ENCODE data around the gene LRG1.

The LRG1 gene

DNA sequence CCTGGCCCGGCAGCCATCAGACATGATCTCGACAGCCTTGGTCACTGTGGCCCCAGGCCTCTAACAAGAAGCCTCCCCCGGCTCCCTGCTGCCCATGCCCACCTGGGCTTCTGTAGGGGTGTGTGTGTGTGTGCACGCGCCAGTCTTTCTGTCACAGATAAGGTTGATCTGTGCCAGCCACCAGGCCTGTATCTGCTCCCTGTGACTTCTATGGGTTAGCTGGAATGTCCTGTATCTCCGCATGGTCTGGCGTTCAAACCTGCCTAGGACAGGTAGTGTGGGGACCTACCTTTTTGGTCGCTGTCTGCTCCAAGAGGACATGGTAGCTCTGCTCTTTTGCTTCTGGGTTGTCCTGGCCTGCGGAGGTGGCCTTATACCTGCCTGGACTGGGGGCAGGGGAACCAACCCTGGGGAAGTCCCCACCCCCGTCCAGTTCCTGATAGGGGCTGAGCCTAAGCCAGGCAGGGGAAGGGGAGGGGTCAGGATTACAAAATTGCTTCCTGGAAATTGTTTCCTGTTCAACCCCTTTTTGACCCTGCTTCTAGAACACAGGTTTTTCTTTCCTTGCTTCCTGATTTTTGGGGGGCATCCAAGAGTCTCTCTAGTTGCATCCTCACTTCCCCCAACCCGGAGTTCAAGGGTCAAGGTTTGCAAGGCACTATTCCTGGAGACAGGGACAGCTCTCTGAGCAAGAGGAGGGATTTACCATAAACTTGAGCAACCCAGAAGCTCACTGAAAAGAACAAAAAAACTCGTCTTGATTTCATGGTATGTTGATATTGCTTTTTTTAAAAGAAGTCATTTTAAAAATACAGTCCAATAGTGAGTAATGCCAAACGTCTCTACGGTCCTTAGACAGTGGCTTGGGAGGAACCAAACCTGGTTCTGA is at the start of gene LRG1:
Gene LRG1 (minus strand): TSS at position 344 of the 889 bp plus-strand sequence. CDS start 23 bp downstream, at position 321.
- DNase-seq: no peak

- no peak for DNase-seq
Measured at GRCh38 chr19:4588291-4588761, 48.5 kb upstream of the LRG1 start.

- DNase-seq: no peak
Measured at GRCh38 chr19:4587527-4587926, 47.7 kb upstream of the LRG1 start.

DNA sequence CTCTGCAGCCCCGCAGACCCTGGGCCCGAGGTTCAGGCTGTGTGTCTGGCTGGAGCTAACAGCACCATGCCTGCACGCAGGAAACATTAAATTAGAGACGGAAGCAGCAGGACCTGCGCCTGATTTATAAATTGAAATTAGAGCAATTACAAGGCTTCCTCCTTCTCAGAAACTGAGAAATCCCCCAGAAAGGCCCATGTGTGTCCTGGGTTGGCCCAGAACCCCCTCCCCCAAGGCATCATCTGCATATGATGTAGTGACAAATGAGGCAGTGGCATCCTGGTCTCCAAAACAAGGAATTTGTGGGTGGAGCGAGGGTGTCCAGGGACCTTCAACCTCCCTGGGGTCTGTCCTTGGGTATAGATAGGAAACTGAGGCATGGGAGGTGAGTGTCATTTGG is 46.9 kb upstream of the LRG1 start:
- no peak for DNase-seq

DNA sequence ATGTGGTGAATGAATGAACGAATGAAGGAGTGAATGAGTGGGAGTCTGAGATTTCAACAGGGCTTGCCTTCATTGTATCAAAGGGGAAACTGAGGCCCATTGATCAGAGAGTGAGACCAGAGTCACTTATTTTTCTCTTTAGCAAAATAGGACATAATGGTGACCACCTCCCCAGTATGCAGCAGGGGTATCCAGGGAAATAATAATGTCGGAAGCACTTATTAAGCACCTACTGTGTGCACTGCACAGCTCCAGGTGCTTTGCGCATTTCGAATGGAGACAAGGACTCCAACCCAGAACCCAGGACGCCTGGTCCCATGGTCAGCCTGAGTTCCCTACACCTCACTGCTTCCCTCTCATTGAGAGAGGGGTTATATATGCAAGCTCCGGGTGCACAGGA is 46.4 kb upstream of the LRG1 start:
- DNase-seq: no peak

GRCh38 chr19:4585556-4585955 is 45.7 kb upstream of the LRG1 start:
- no peak for DNase-seq

DNA sequence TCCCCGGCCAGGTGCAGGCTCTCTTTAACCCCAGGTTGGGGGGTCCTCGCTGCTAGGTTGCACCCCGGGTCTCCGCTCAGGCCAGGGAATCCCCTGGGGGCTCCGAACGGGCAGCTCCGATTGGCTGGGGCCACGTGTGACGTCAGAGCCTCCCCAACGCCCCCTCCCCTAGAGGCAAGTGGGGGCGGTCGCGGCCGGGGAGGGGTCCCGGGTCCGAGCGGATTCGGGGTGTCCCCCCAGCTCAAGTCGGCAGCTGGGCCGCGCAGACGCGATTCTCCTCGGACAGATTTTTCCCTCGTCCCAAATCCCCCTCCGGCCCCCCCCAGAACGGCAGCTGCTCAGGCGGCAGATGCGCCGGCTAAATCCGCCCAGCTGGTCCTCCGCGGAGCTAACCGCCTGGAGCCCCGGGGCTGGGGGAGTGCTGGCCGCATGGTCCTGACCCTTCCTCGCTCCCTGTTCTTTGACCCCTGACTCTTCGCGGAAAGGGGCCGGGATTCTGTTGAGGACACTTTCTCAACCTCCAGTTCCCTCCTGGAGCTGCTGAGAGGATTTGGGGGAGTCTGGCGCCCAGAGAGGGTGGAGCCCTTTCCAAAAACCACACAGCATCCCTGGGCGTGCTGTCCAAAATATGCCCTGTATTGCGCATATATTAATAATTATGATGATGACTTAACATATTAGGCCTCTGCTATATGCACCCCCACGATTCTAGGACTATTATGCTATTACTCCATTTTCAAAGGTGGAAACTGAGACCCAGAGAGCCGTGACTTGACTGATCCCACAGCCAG is 45.0 kb upstream of the LRG1 start:
- DNase-seq: no peak

DNA sequence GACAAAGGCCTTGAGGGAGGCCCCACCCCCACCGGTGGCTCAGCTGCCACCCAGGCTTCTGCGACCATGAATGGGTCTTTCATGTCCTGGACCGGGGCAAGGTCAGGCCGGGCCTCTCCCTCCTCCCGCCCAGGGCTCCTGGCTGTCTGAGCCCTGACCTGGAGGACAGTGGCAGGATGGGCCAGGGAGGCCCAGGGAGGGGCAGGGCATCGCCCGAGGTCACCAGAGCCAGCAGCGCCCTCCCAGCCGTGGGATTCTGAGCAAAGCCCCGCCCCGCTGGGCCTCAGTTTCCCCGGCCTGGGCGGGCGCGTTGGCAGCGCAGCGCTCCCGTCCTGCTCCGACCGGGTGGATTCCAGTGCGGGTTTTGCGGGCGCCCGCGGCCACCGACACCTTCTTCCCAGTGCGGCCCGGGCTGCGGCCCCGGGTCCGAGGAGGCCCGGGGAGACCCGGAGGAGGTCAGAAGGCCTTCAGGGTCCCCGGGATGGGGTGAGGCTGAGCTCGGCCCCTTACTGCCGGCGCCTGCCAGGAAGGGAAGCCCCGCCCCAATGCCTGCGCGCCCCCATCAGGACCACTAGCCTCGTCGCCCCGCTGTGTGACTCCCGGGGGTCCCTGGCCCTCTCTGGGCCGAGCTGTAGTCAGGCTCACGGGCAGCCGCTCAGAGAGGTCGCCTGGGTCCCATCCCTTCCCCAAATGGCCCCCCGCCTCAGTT is 44.3 kb upstream of the LRG1 start:
- DNase-seq: no peak

DNA sequence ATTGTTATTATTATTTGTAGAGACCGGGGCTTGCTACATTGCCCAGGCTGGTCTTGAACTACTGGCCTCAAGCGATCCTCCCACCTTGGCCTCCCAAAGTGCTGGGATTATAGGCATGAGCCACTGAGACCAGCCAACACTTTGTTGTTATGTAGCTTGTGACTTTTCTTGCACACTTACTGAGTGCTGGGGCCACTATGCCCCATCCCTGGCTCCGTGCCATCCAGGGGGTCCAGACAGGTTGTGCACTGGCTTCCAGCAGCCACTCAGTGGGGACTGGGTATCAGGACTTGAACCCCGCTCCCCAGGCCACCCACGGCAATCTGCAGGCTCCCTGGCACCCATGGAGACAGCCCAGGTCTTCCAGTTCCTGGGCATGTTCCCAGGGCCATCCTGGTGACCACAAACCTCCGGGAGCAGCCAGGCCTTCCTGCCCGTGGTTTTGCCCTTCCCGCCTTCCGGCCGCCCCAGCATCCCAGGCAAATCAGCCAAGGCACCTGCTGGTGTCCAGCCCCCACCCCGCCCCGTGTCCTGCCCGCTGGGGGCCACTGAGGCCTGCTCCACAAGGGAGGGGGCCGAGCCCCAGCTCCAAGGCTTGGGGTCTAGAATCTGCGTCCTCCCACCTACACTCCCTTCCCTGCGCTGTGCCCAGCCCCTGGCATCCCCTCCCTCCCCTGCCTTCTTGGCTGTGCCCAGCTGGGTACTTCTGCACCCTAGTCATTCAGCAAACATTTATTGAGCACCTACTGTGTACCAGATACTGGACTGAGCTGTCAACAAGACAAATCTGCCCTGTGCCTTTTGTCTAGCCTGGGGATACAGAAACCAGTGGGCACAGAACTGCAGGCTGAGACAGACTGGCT is 43.4 kb upstream of the LRG1 start:
- DNase-seq: no peak

DNA sequence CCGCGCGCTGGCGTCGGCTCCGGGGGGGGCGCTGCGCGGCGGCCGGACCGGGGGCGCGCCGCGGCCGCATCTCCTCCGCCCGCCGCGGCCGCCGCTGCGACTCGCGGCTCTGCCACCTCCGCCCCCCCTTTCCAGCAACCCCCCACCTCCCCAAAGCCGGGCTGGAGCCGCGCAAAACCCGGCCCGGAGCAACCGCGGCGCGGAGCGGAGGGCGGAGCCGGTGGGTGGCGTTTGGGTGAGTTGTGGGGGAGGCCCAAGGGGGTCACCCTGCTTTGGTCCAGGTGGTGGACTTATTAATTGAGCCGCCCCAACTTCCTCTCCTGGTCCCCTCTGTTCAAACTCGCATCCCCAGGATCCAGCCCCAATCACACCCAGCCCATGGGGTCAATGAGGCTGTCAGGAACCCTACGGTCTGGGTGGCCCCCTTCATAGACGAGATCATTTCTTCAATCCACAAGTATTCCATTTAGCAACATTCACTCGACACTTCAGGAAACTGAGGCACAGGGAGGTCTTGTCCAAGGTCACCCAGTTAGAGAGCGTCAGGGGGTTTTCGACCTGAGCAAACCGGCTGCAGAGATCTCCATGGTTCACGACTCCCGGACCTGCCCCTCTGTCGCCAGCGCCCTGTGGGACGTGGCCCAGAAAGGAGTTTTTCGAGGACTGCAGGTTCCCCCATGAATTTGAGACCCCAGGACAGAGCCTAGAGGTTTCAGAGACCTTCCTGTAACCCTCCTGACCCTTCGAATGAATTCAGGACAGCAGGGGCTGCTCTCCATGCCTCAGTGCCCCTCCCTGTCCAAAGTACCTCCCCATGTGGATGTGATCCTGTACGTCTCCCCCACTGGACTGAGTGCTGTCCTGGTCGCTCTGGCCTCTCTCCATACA is 42.1 kb upstream of the LRG1 start:
- DNase-seq: no peak

DNA sequence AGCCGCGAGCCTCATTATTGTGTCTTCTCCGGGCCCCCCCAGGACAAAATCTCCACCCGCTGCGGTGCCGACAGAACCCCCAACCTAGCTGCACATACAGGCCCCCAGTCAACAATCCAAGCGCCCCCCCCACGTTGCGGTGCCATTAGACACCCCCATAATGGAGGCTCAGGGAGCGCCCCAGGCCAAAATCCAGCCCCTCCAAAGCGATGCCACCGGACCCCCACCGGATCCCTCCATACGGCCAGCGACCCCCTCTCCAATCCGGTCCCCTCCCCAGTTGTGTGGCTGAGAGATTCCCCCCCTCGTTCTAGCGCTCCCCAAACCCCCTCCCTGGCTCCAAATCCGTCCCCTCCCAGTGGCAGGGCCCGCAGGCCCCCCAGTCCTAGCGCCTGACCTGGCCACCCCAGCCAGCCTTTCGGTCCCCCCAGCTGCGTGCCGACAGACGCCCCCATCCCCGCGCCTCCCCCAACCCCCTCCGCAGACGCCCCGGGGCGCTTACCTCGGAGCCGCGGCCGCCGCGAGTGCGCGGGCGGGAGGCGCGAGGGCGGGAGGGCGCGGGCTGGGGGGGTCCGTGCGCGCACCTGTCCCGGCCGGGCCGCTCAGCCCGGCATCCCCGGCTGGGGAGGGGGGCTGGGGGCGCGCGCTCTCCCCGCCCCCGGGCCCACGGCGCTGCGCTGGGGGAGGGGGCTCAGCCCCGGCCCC is 41.3 kb upstream of the LRG1 start:
- no peak for DNase-seq

- no peak for DNase-seq
Measured at GRCh38 chr19:4580021-4580901, 40.4 kb upstream of the LRG1 start.

DNA sequence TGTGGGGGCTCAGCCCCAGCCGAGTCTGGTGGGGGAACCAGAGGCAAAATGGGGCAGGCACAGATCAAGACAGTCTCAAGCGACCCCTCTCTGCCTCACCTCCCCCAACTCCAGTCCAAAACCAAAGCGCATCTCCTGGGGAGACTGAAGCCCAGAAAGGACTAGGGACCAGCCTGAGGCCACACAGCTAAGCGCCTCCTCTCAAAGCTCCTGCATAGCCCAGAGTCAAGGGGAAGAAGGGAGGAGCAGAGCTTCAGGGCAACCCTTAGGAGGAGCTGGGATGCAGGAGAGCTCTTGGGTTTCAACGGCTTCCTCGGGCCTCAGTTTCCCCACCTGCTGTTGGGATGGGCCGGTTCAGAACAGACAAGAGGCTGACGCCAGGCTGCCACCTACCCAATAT is 39.6 kb upstream of the LRG1 start:
- no peak for DNase-seq

GRCh38 chr19:4578552-4579248 is 38.9 kb upstream of the LRG1 start:
- no peak for DNase-seq

DNA sequence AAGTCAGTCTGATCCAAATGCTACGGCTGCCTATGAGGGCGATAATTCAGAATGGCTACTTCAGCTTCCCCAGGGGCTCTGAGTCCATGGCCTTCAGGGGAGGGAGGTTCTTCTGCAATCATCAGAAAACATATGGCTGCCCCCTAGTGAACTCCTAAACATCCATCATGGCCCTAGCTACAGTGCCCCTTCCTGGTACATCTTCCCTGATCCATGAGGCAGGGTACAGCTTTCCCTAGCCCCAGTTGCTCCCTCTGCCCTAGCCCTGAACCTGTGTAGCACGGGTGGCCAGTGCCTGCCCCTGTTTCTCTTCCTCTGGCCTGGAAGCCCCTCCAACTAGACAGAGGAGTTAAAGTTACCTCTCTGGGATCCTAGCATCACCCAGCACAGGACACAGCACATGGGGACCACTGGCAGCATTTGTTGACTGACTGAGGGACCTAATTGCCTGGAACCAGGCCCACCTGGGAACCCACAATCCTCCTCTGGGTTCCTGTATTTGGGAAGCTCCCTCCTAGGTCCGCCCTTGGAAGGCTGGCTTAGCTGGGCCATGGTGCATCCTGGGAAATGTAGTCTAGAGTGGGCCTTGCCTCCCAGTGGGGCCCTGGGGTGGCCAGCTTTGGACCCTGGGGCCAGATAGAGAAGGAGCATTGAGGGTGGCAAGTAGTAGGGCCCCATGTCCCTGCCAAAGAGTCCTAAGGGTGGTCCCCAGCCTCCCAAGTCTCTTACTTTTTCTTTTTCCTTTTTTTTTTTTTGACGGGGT is 37.4 kb upstream of the LRG1 start:
- DNase-seq: no peak

GRCh38 chr19:4576016-4576933 is 36.4 kb upstream of the LRG1 start:
- DNase-seq: peak; percentile 83
